Large intestine (tissue), 1 donor: ENCODE measurements around the gene BPGM. TPM values are rescaled to one million over a fixed set of nuclear protein-coding genes. Genes with fewer than 3 reads are reported as not detected.

Source experiments
- polyA plus RNA-seq: library from polyadenylated mRNA; unstranded; fragments of 120-200 nt; gene quantifications from one replicate; pipeline ENCODE4 v1.2.1, GENCODE V29; 2013

The BPGM gene
- polyA plus RNA-seq, 1 donor, result 14.9 TPM

Other genes starting within 250 kb of the BPGM start
- 33.0 TPM for gene AKR1B1, start 187.8 kb upstream of the BPGM start, polyA plus RNA-seq
- 25.7 TPM for gene AKR1B10, start 119.3 kb upstream of the BPGM start, polyA plus RNA-seq
- gene AKR1B15, start 97.7 kb upstream of the BPGM start, polyA plus RNA-seq, result 0.22 TPM
- gene CALD1, start 132.8 kb downstream of the BPGM start, polyA plus RNA-seq, result 191 TPM